ENCODE data around the gene SLC23A2. TPM values are rescaled to one million over a fixed set of nuclear protein-coding genes. Genes with fewer than 3 reads are reported as not detected.
"Not testable (repeated sequence)": the region's sequence is repeated elsewhere in the genome, so short reads cannot be mapped to it uniquely, and the experiment has no call there.

The SLC23A2 gene
- total RNA-seq, 1 donor = 14.2 TPM

- DNase-seq (ENCODE audit: low read depth) = no peak
- TF ChIP-seq CTCF (IDR thresholded peaks at IDR 0.05; ENCODE audit: insufficient read depth, low read depth, low read length) = no peak
- no peak overlapping the region for H3K4me3 ChIP-seq (ENCODE audit: low read depth, low read length)
Measured at GRCh38 chr20:4854561-4854901, 146.8 kb downstream of the SLC23A2 start.

- H3K4me3 ChIP-seq (ENCODE audit: low read depth, low read length) = no peak overlapping the region
- DNase-seq (ENCODE audit: low read depth) = no peak
- TF ChIP-seq CTCF (IDR thresholded peaks at IDR 0.05; ENCODE audit: insufficient read depth, low read depth, low read length) = no peak
Measured at GRCh38 chr20:4853757-4854560, 147.4 kb downstream of the SLC23A2 start.

GRCh38 chr20:4853004-4853403 is 148.3 kb downstream of the SLC23A2 start:
- DNase-seq (ENCODE audit: low read depth) = no peak
- TF ChIP-seq CTCF (IDR thresholded peaks at IDR 0.05; ENCODE audit: insufficient read depth, low read depth, low read length) = no peak
- H3K4me3 ChIP-seq (ENCODE audit: low read depth, low read length) = no peak overlapping the region

- TF ChIP-seq CTCF (IDR thresholded peaks at IDR 0.05; ENCODE audit: insufficient read depth, low read depth, low read length) = no peak
- H3K4me3 ChIP-seq (ENCODE audit: low read depth, low read length) = no peak overlapping the region
- DNase-seq (ENCODE audit: low read depth) = no peak
Measured at GRCh38 chr20:4850960-4851359, 150.3 kb downstream of the SLC23A2 start.

- H3K4me3 ChIP-seq (ENCODE audit: low read depth, low read length); DNase-seq (ENCODE audit: low read depth): not testable (repeated sequence)
Measured at GRCh38 chr20:4848829-4849228, 152.5 kb downstream of the SLC23A2 start.

GRCh38 chr20:4848041-4848440 is 153.3 kb downstream of the SLC23A2 start:
- TF ChIP-seq CTCF (IDR thresholded peaks at IDR 0.05; ENCODE audit: insufficient read depth, low read depth, low read length) = no peak
- no peak for DNase-seq (ENCODE audit: low read depth)
- no peak overlapping the region for H3K4me3 ChIP-seq (ENCODE audit: low read depth, low read length)

- no peak overlapping the region for H3K4me3 ChIP-seq (ENCODE audit: low read depth, low read length)
- no peak for TF ChIP-seq CTCF (IDR thresholded peaks at IDR 0.05; ENCODE audit: insufficient read depth, low read depth, low read length)
- DNase-seq (ENCODE audit: low read depth) = no peak
Measured at GRCh38 chr20:4846821-4847220, 154.5 kb downstream of the SLC23A2 start.

All from fibroblast of villous mesenchyme (primary cell).